ENCODE measurements around the gene ITIH2.
A peak's percentile ranks its signal among the peaks of the same experiment; 100 is the strongest.
"Not testable (repeated sequence)": the region's sequence is repeated elsewhere in the genome, so short reads cannot be mapped to it uniquely, and the experiment has no call there.

ITIH2 gene
- total RNA-seq, result 0 reads per million in 2 experiments

- no peak for DNase-seq (ENCODE audit: low read depth)
Observed at GRCh38 chr10:7703140-7703539, at the start of gene ITIH2. ITIH2 (plus strand) TSS chr10:7703316; CDS start chr10:7703435, 119 bp downstream.

GRCh38 chr10:7657079-7657478, 46.0 kb upstream of the ITIH2 start:
- DNase-seq (ENCODE audit: low read depth), result not testable (repeated sequence)

- DNase-seq (ENCODE audit: low read depth), result no peak
Observed at GRCh38 chr10:7657552-7657951, 45.6 kb upstream of the ITIH2 start.

DNA sequence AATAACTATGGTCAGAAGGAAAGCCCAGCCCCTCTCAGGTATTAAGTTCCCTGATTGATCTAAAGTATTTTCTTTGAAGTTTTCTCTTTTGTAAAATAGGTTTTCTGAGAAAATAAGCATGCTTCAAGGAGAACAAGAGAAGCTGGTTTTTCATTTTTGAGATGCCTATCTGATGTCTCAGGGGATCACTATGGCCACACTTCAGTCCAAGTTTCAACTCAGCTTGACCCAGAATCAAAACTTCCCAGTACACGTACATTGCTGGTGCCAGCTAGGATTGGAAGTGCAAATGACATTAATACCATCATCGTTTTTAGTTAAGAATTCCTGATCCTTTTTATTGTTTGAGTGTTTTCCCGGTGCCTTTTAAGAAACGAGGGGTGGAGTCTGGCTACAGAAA, 43.6 kb upstream of the ITIH2 start:
- DNase-seq (ENCODE audit: low read depth), result no peak

- DNase-seq (ENCODE audit: low read depth), result no peak
Observed at GRCh38 chr10:7662522-7662921, 40.6 kb upstream of the ITIH2 start.

GRCh38 chr10:7664707-7665106, 38.4 kb upstream of the ITIH2 start:
- no peak for DNase-seq (ENCODE audit: low read depth)

DNA sequence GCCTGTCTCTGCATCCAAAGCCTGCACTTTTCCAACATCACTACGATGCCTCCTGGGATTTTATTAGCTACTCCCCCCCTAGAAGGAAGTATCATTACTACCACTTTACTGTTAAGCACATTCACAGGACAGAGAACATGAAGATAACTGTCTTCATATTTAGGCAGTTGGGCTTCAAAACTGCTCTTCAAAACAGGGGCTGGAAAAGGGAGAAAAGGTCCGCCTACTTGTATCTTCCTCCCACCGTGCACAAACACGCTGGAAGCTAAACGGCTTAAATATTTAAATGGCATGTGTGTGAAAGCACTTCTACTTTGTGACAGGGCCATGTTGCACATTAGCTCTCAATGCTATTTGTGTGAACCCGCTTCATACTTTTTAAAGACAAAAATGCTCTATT, 37.3 kb upstream of the ITIH2 start:
- no peak for DNase-seq (ENCODE audit: low read depth)

- no peak for DNase-seq (ENCODE audit: low read depth)
Observed at GRCh38 chr10:7666253-7667023, 36.7 kb upstream of the ITIH2 start, which contains the start of gene ITIH5. ITIH5 (minus strand) TSS chr10:7666966; CDS start chr10:7666892, 74 bp downstream.

DNA sequence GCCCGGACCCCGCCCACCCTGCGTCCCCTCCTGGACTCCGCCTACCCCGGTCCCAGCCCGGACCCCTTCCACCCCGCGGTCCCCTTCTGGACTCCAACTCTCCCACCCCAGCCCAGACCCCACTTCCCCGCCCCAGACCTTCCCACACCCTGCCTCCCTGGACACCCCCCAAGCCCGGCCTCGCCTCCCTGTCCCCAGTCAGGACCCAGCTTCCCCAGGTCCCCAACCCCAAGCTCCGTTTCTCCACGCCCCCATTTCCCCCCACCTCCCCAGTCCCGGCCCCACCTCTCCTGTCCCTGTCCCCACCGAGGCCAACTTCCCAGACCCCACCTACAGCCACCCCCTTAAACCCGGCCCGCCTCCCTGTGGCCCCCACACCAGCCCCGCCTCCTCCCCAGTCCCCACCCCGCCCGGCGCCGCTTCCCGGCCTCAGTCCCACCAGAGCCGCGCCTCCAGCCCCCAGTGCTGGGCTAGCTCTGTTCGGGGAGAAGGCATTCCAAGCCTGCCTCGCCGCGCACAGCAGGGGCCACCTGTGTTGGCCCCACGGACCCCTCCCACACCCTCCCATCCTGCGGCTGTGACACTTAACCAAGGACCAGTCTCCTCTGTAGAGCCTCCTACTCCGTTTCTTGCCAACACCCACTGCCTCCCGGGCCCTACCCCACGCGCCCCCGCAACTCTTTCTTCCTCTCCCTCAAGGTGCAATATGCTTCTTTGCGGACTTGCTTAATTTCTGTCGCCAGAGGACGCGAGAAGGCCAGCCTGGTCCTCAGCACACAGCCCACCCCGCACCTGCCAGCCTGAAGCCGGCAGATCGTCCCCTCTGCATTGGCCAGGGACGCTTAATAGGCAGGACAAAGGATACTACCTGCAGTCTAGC, 35.6 kb upstream of the ITIH2 start:
- DNase-seq (ENCODE audit: low read depth), result no peak

- no peak for DNase-seq (ENCODE audit: low read depth)
Observed at GRCh38 chr10:7670157-7670556, 33.0 kb upstream of the ITIH2 start.

GRCh38 chr10:7672341-7673134, 30.6 kb upstream of the ITIH2 start:
- no peak for DNase-seq (ENCODE audit: low read depth)

DNA sequence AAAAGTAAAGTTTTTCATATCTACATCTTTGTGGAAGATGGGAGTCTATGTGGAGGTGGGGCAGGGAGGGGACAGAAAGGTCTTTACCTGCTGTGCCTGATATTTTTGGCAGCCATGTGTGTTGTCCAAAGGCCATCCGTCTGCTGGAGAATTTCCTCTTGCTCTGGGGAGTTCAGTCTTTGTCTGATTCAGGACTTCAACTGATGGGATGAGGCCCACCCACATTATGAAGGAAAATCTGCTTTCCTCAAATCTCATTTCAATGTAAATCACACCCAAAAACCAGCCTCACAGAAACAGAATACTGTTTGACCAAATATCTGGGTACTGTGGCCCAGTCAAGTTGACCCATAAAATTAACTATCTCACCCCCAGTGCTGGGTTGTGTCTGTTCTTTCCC, 23.9 kb upstream of the ITIH2 start:
- no peak for DNase-seq (ENCODE audit: low read depth)

DNA sequence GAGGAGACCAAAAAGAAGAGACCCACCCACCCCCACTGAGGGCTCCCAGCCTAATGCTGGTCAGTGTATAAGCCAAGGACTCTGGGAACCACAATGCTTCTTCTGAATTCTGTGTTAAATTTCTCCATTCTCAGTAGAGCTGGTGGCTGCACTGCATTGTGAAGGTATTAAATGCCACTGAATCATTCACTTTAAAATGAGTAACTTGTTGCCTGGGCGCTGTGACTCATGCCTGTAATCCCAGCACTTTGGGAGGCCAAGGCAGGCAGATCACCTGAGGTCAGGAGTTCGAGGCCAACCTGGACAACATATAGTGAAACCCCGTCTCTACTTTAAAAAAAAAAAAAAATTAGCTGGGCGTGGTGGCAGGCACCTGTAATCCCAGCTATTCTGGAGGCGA, 23.0 kb upstream of the ITIH2 start:
- not testable (repeated sequence) for DNase-seq (ENCODE audit: low read depth)

DNA sequence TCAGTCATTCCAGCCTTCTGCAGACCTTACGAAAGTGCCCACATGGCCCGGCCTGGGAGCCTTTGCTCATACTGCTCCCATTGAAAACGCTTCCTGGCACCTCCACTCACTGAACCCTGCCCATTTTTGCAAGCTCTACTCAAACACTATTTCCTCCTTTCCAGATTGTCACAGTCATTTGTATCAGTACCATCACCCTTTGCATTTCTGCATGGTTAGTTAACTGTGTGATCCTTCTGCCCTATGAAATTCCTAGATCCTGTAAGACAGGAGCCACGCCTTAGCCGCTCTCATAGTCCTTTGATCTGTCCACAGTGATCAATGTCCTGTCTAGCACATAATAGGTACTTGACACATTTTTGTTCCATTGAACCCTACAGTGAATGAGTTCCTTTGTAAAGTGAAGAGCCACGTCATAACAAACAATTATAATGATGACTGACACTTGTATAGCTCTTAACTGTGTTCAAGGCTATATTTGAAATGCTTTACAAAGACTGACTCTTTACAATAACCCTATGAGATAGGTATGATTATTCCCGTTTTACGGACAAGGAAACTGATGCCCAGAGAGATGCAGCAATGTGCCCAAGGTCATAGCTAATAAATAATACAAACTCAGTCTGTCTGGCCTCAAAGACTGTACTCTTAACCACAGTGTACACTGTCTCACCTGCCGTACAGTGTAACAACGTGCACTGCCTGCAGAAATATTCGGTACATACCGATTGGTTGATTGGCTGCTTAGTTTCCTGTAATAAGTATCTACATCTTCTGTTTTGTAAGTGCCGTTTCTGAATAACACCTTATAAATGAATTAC, 16.6 kb upstream of the ITIH2 start:
- no peak for DNase-seq (ENCODE audit: low read depth)

- DNase-seq (ENCODE audit: low read depth), result peak; percentile 56
Observed at GRCh38 chr10:7687228-7687907, 15.7 kb upstream of the ITIH2 start.

GRCh38 chr10:7689591-7689990, 13.5 kb upstream of the ITIH2 start:
- no peak for DNase-seq (ENCODE audit: low read depth)

- not testable (repeated sequence) for DNase-seq (ENCODE audit: low read depth)
Observed at GRCh38 chr10:7690885-7691597, 12.1 kb upstream of the ITIH2 start.

- not testable (repeated sequence) for DNase-seq (ENCODE audit: low read depth)
Observed at GRCh38 chr10:7692368-7692767, 10.7 kb upstream of the ITIH2 start.

DNA sequence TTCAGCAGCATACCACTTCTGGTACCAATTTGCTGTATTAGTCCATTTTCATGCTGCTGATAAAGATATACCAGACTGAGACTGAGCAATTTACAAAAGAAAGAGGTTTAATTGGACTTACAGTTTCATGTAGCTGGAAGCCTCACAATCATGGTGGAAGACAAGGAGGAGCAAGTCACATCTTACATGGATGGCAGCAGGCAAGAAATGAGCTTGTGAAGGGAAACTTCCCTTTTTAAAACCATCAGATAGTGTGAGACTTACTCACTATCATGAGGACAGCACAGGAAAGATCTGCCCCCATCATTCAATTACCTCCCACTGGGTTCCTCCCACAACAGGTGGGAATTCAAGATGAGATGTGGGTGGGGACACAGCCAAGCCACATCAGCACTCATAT, 9.9 kb upstream of the ITIH2 start:
- not testable (repeated sequence) for DNase-seq (ENCODE audit: low read depth)

GRCh38 chr10:7696545-7696944, 6.6 kb upstream of the ITIH2 start:
- no peak for DNase-seq (ENCODE audit: low read depth)
